Left ventricle myocardium inferior (tissue), 1 donor: ENCODE data around the gene LIN52. TPM values are rescaled to one million over a fixed set of nuclear protein-coding genes. Genes with fewer than 3 reads are reported as not detected.

Experiments used
- DNase-seq: peaks from one replicate; pipeline ENCODE4 v3.0.0-alpha.2; 2020
- H3K27ac ChIP-seq: fragments of 200-600 bp; replicated peaks from 2 replicates; pipeline ENCODE4 v1.8.0; 2021
- H3K27me3 ChIP-seq: fragments of 200-600 bp; 2 replicates; pipeline ENCODE4 v1.8.0; 2021; ENCODE audit warnings: low read depth
- H3K36me3 ChIP-seq: fragments of 200-600 bp; 2 replicates; pipeline ENCODE4 v1.8.0; 2021
- H3K4me1 ChIP-seq: fragments of 200-600 bp; 2 replicates; pipeline ENCODE4 v1.8.0; 2021
- H3K4me3 ChIP-seq: fragments of 200-600 bp; 2 replicates; pipeline ENCODE4 v1.8.0; 2021; ENCODE audit warnings: mild to moderate bottlenecking, moderate library complexity
- H3K9me3 ChIP-seq: fragments of 200-600 bp; replicated peaks from 2 replicates; pipeline ENCODE4 v1.8.0; 2021
- CTCF ChIP-seq: fragments of 200-600 bp; IDR thresholded peaks from 2 replicates; pipeline ENCODE4 v1.8.0; 2021; ENCODE audit warnings: antibody characterized with exemption, mild to moderate bottlenecking, borderline replicate concordance
- intact Hi-C: fragments of 100-400 bp; cut with micrococcal nuclease; formaldehyde crosslinking; loops from one replicate; pipeline ENCODE4 v1.11.0; 2022
- total RNA-seq: library from RNA; stranded (reverse); fragmentation: NEBNext Ultra II Directional; extraction: Animal tissue kit (Norgen Biotek cat#: 25700); gene quantifications from one replicate; pipeline ENCODE4 v1.2.1, GENCODE V29; 2021
- donor health status: DM: no; HTN: yes; CAD: no; lungs with severe emphysema.

Gene LIN52
- total RNA-seq, 1 donor from 2014 or later: 8.0 TPM

GRCh38 chr14:74240794-74241651 lies 156.3 kb downstream of the LIN52 start:
- TF ChIP-seq CTCF: no peak
- no peak for DNase-seq
- intact Hi-C loops: loop anchor here (10.0 kb wide), 1 partner anchor 126 kb away; no protein-coding TSS in a partner anchor

GRCh38 chr14:74241652-74242017 lies 156.9 kb downstream of the LIN52 start:
- Histone ChIP-seq H3K9me3 (no peaks in the 10 kb centered on the region), H3K36me3 (no peaks in the 10 kb centered on the region), H3K27ac (no peak overlapping the region), H3K4me3 (peak overlapping the region; percentile 59), H3K27me3 (peaks cover 98% of the 10 kb centered on the region), H3K4me1 (peaks cover 26% of the 10 kb centered on the region)
- DNase-seq: no peak
- TF ChIP-seq CTCF: no peak
- intact Hi-C loops: loop anchor here (10.0 kb wide), 1 partner anchor 127 kb away; no protein-coding TSS in a partner anchor

More at GRCh38 chr14:74240794-74241651, 156.3 kb downstream of the LIN52 start:
- no peaks in the 10 kb centered on the region for H3K36me3 ChIP-seq
- H3K4me1 ChIP-seq: peaks cover 26% of the 10 kb centered on the region
- peak overlapping the region; percentile 59 for H3K4me3 ChIP-seq
- H3K27me3 ChIP-seq: peaks cover 98% of the 10 kb centered on the region
- no peaks in the 10 kb centered on the region for H3K9me3 ChIP-seq
- H3K27ac ChIP-seq: no peak overlapping the region

DNA sequence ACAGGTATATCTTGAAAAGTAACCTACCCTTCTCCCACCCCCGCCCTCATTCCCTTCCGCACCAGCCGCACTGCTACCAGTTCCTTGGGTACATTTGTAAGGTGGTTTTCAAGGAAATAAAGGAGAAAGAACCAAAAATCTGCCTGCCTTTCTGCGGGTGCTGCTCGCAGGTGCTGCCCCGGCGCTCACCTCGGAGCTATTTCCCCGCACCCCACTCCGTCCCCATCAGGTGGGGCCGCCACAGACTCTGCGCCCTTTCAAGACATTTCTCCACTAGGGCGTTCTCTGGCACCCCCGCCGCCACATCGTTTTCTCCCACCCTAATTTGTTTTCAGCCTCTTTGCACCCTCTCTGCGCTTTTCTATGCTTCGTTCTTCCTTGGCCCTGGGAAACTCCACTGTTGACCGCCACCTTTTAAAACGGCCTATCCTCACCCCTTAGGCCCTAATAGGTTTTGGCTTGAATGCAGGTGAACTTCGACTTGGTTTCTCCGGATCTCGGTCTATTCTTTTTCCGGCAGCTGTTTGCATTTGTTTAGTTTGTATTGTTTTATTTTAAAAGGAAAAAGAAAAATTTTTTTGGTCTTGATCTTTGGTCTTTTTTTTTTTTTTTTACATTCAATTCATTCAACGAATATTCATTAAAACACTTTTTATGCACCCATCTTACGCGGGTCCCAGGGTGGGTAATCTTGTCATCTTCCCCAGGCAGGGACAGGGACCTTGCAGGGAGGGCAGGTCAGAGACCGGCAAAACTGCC lies 157.4 kb downstream of the LIN52 start:
- peaks cover 98% of the 10 kb centered on the region for H3K27me3 ChIP-seq
- intact Hi-C loops: loop anchor here (10.0 kb wide), 1 partner anchor 127 kb away; no protein-coding TSS in a partner anchor
- no peak overlapping the region for H3K27ac ChIP-seq
- no peak for DNase-seq
- H3K9me3 ChIP-seq: no peaks in the 10 kb centered on the region
- no peak for TF ChIP-seq CTCF
- no peak overlapping the region for H3K4me3 ChIP-seq
- H3K4me1 ChIP-seq: peaks cover 26% of the 10 kb centered on the region
- H3K36me3 ChIP-seq: no peaks in the 10 kb centered on the region

- peaks cover 98% of the 10 kb centered on the region for H3K27me3 ChIP-seq
Measured at GRCh38 chr14:74242780-74243042, 158.0 kb downstream of the LIN52 start.

More at GRCh38 chr14:74242780-74243042, 158.0 kb downstream of the LIN52 start:
- Histone ChIP-seq H3K36me3 (no peaks in the 10 kb centered on the region), H3K9me3 (no peaks in the 10 kb centered on the region), H3K4me3 (no peak overlapping the region), H3K4me1 (peaks cover 26% of the 10 kb centered on the region), H3K27ac (no peak overlapping the region)
- intact Hi-C loops: loop anchor here (10.0 kb wide), 1 partner anchor 128 kb away; no protein-coding TSS in a partner anchor
- no peak for DNase-seq
- TF ChIP-seq CTCF: no peak
